Stimulated activated CD8-positive, alpha-beta memory T cell treated with anti-CD3 and anti-CD28 coated beads, Interleukin-15, amount 100 ng/mL, for 4 hours (primary cell): ENCODE results near the gene TDRD3.

ENCODE experiments used
- DNase-seq, 2 donors: peaks; one replicate each; pipeline ENCODE4 v3.0.0-alpha.2; 2020; ENCODE audit warnings: low read depth in 2 of 2

The TDRD3 gene

GRCh38 chr13:60575142-60575541, 178.1 kb downstream of the TDRD3 start:
- no peak for DNase-seq

- DNase-seq: no peak
Observed at GRCh38 chr13:60577761-60578160, 180.7 kb downstream of the TDRD3 start.

GRCh38 chr13:60583196-60583888, 186.3 kb downstream of the TDRD3 start:
- DNase-seq: no peak

GRCh38 chr13:60583911-60584753, 187.1 kb downstream of the TDRD3 start:
- DNase-seq: no peak

DNA sequence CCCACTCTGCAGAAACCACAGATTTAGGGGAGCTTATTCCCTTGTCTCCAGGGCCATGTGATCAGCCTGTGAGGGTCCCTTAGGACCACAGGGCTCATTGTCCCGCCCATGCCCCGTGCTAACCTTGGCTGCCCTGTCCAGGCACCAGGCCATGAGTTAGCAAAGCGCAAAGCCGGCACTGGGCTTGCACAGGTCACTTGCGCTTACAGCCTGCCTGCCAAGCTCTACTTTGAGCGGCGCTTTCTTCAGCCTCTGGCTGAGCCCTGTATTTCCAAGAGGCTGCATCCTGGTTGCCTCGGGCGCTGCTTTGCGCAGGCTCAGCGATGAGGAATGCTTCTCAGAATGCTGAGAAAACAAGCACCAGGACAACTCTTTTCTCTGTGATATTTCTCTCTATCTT, 188.0 kb downstream of the TDRD3 start:
- DNase-seq: no peak

DNA sequence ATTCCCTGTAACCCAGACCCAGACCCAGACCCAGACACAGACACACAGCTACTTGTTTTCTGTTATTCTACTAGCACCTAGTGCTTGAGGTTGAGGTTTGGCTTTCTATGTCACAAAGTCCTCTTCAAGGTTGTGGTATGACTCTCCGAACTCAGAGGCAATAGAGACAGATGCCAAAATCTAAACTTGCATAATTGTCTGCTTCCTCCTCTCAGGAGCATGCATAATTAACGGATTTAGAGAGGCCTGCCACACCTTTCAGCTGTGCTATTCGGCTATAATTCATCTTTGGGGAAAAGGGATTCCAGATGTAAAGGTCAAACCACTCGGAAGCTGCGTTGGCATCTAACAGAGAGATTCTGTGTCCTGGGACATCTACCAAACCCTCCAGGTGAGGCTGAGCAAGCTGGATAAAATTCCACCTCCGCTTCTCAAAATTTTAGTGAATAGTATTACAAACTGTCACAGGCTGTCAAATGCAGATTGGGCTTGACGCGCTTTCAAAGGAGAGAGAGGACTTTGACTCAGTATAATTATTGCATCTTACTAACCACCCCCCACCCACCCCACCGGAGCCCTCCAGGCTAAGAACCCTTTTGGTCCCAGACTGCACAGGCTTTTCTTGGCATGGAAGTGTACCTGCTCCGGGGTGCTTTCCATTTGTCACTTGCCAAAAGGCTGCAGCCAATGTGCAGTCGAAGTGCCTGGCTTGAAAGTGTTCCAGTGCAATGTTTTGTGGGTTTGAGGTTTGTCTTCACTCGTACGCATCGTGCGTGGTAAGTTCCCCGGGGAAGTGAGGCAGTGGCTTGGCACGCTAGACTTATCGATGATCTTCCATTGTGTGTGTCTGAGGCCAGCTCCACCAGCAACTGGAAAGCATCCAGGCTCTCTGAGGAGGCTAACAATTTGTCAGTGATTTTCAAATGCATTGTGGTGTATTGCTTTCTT, 194.1 kb downstream of the TDRD3 start:
- DNase-seq: no peak

GRCh38 chr13:60603049-60603448, 206.0 kb downstream of the TDRD3 start:
- DNase-seq: no peak

DNA sequence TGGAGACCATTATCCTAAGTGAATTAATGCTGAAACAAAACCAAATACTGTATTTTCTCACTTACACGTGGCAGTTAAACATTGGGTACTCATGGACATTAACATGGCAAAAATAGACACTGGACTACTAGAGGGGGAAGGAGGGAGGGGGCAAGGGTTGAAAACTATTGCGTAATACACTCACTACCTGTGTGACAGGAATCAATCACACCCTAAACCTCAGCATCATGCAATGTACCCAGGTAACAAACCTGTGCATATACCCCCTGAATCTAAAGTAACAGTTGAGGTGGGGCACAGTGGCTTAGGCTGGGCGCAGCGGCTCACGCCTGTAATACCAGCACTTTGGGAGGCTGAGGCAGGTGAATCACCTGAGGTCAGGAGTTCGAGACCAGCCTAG, 207.0 kb downstream of the TDRD3 start:
- DNase-seq: no peak

GRCh38 chr13:60608954-60609353, 211.9 kb downstream of the TDRD3 start:
- no peak for DNase-seq

DNA sequence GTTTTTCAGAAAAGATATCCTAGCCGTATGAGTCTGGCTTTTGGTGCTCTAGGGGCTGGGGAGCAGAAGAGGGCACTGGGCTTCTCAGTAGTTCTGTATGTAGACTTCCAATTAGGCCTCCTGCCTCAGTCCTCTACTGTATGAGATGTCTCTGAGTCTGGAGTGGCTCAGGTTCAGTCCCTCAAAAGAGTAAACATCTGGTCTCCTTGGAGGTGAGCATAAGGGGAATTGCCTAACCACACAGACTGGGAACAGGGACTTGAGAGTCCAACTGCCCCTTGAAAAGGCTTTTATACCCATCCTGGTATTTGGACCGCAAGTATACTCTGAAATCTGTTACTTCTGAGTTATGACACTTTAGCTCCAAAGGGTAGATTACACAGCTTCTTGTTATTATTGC, 214.5 kb downstream of the TDRD3 start:
- no peak for DNase-seq

DNA sequence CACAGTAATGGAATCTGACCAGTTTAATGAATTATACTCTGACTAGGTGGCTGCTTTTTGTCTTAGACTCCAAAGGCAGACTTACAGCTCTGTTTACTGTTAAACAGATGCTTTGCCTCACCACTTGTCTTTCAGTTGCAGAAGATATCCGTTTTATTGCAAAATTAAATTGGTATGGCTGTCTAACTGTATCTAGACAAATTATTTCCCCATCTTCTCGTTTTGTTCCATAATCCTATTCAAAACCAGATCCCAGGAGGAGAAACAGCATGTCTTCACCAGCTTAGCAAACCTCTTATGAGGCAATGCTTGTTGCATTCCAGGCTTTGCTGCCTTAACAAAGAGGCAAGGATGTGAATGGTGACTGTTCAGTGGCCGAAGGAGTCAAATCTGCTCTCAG, 215.6 kb downstream of the TDRD3 start:
- DNase-seq: no peak

DNA sequence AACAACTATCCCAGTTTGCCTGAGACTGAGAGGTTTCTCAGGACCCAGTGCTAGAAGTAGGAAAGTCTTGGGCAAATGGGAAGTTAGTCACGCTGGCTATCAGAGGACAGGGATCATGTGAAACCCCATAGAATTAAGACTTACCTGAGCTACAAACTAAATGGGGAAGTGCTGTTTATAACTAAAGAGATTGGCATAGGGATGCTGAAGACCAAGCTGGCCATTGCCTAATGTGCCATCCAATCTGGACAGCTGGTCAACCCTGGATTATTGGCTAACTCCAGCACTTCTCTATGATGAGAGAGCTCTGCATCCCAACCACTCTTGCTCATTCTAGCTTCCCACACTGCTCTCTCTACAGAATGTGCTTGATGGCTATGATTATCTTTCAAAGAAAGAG, 216.1 kb downstream of the TDRD3 start:
- DNase-seq: no peak

DNA sequence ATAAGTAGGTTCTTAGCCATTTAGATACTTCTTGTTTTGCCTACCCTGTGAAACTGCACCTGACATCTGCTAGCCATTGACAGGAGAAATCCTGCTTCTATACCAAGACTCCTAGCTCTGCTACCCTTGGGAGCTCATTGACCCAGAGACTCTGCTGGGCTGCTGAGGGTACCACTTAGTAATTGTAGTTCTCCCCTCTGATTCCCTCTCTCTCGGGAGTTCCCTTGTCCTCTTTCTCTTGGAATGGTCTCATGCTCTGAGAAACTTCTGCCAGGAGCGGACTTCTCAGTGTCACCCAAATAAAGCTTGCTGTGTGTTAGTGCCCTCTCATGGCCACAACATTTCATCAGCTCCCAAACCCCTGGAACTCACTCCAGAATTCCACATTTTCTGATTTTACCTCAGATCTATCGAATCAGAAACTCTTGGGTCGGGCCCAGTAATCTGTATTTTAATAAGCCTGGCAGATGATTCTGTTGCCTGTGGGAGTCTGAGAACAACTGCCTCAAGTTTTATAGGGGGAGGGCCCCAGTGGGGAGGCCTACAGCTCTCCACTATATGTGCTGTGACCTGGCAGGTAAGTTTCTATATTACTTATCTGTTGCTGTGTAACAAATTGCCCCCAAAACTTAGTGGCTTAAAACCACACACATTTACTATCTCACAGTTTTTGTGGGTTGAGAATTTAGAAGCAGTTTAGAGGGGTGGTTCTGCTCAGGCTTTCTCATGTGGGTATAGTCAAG, 221.1 kb downstream of the TDRD3 start:
- no peak for DNase-seq

DNA sequence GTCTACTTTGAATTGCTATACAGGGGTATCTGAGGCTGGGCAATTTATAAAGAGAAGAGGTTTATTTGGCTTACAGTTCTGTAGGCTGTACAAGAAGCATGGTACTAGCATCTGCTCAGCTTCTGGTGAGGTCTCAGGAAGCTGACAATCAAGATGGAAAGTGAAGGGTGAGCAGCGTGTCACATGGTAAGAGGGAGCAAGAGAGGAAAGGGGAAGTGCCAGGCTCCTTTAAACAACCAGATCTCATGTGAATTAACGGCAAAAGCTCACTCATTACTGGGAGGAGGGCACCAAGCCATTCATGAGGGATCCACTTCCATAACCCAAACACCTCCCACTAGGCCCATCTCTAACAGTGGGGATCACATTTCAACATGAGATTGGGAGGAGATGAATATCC, 222.4 kb downstream of the TDRD3 start:
- no peak for DNase-seq

GRCh38 chr13:60620611-60621395, 223.8 kb downstream of the TDRD3 start:
- no peak for DNase-seq

DNA sequence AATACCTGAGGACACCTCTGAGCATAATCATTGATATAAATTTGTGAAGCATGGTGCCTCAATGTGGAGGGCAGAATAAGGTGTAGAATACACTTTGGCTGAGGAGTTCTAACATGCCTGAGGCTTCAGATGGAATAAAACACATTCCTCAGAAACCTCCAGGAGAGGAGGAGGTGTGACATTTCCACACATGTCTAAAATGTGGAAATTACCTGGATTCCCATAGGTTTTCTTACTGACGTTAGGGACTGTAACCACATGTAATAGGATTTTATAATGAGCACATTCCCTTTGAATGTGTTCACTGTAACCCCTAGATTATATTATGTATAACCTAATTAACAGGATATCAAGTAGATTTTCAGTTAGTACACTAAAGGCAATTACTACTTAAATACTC, 226.1 kb downstream of the TDRD3 start:
- DNase-seq: no peak
